GM13976 (cell line): ENCODE data around the gene PTPN4.

Experiments used
- DNase-seq: peaks from one replicate; pipeline ENCODE4 v3.0.0; 2012; ENCODE audit warnings: low spot score
- in situ Hi-C: fragments of 300-500 bp; cut with MboI; formaldehyde crosslinking; loops from one replicate; pipeline ENCODE4 v1.12.0; 2022; ENCODE audit warnings: low sequenced_read_pairs, mixed read lengths, inconsistent platforms; ENCODE audit not compliant: unreplicated experiment
- TF ChIP-seq, protein P1 (sequence below): IDR thresholded peaks from 2 replicates; pipeline ENCODE4 v1.5.1; 2012; ENCODE audit warnings: borderline replicate concordance, mild to moderate bottlenecking; ENCODE audit not compliant: insufficient read depth; ENCODE audit errors: extremely low read depth, missing control alignments, control extremely low read depth

Gene PTPN4

DNA sequence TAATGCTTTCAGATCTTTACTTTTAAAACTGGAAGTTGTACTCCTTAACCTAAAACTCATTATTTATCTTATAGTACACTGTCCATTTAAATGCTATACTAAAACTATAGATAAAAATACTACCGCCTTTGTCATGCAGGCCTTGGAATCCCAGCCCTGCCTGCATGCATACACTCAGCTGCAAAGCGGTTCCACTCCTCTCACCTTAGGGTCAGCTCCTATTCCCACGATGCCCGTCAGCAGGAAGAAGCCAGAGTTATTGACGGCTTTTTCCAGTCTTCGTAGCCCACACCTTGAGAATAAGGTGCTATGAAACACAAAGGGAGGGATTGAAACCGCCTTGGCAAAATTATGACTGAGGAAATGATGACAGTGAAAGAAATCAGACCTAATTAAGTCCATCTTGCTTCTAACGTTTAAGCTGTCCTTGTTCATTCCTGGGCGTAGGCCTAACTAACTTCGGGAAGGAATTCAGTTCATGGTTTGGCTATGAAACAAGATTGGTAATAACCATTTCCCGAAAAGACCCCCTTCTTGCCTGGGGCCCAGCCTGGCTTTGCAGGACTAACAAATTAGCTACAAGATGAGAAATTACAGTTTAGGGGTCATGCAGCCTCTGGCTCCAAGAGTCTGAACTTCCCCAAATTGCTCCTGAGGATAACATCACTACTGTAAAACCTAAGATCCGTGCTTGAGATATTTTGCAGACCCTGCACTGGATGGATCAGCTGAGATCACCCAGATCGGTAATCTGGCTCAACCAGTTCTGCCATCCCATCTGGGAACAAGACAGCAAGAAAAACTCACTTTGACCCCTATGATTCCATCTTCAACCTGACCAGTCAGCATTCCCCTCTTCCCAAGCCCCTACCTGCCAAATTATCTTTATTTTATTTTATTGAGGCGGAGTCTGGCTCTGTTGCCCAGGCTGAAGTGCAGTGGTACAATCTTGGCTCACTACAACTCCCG lies 270.2 kb downstream of the PTPN4 start:
- in situ Hi-C loops: no loop called here
- DNase-seq: no peak
- TF ChIP-seq, protein P1, sequence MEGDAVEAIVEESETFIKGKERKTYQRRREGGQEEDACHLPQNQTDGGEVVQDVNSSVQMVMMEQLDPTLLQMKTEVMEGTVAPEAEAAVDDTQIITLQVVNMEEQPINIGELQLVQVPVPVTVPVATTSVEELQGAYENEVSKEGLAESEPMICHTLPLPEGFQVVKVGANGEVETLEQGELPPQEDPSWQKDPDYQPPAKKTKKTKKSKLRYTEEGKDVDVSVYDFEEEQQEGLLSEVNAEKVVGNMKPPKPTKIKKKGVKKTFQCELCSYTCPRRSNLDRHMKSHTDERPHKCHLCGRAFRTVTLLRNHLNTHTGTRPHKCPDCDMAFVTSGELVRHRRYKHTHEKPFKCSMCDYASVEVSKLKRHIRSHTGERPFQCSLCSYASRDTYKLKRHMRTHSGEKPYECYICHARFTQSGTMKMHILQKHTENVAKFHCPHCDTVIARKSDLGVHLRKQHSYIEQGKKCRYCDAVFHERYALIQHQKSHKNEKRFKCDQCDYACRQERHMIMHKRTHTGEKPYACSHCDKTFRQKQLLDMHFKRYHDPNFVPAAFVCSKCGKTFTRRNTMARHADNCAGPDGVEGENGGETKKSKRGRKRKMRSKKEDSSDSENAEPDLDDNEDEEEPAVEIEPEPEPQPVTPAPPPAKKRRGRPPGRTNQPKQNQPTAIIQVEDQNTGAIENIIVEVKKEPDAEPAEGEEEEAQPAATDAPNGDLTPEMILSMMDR: no peak

DNA sequence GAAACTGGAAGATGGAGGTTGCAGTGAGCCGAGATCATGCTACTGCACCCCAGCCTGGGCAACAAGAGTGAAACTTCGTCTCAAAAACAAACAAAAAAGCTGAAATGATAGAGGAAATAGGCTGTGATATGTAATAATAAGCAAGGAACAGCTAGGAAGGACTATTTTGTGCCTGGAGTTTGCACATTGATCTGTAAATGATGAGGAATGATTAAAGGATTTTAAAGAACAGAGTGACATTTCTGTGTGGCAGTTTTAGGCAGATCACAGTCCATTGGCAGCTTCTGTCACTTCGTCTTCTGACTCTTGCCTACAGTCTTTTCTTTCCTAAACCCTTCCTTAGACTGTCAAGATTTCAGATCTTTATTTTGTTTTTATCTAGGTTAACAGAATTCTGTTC lies 272.6 kb downstream of the PTPN4 start:
- TF ChIP-seq, protein P1: no peak
- no peak for DNase-seq
- in situ Hi-C loops: no loop called here
